Measurements from ENCODE around the gene BUD13.
"Not testable (repeated sequence)": the region's sequence is repeated elsewhere in the genome, so short reads cannot be mapped to it uniquely, and the experiment has no call there.

BUD13 gene

DNA sequence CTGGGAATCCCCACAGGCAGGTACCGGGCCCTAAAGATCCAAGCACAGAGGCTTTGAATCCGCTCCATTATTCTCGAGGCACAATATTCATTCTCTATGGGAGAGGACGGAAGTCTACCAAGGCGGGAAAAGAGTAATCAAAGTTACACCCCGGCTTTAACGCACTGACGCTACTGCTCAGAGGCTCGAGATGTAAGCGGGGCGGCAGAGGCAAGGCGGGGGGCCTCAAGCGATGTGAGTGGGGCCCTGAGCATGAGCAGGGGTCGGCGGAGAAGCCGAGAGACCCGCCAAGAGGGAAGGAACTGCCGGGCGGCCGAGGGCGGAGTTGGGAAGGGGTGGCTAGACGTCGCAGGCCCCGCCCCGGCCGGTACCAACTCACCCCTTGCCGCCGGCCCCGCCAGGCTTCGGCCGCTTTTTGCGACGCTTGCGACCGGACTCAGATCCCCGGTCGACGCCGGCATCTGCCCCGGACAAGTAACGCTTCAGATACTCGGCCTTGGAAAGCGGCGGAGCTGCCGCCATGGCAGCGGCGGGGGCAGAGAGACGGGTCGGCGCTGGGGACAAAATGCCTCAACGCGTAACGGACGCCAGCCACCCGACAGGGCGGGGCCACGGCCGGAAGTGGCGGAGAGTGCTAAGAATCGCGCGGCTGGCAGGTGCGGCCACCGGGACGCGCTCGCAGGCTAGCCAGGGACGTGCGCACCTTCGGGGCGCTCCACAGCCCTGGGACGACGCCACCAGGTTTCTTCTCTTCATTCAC is at the start of gene BUD13:
TSS of gene BUD13 (minus strand) at position 545 of the 760 bp plus-strand sequence. CDS start at position 522, 23 bp downstream.
- peak; percentile 34 to 59 for DNase-seq

- DNase-seq: no peak
Measured at GRCh38 chr11:116822575-116822974, 49.8 kb upstream of the BUD13 start.

- DNase-seq: no peak
Measured at GRCh38 chr11:116821050-116821918, 48.5 kb upstream of the BUD13 start.

DNA sequence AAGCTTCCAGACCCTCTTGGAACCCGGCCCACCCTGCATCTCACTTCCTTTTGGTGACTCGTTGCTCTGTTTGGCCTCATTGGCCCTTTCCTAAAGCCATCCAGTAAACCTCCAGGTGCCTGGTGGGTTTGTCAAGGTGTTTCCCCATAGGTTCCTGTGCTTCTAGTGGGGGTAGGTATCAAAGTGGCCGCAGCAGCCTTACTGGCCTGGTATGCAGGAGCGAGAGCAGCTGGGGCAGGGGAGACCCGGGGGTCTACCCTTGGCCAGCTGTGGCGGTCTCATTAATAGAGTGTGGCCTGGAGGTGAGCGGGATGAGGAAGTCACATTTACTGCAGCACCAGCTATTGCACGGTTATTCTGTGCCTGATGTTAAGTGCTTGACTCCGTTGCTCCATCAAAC is 46.3 kb upstream of the BUD13 start:
- no peak for DNase-seq

- no peak for DNase-seq
Measured at GRCh38 chr11:116814502-116814901, 41.7 kb upstream of the BUD13 start.

DNA sequence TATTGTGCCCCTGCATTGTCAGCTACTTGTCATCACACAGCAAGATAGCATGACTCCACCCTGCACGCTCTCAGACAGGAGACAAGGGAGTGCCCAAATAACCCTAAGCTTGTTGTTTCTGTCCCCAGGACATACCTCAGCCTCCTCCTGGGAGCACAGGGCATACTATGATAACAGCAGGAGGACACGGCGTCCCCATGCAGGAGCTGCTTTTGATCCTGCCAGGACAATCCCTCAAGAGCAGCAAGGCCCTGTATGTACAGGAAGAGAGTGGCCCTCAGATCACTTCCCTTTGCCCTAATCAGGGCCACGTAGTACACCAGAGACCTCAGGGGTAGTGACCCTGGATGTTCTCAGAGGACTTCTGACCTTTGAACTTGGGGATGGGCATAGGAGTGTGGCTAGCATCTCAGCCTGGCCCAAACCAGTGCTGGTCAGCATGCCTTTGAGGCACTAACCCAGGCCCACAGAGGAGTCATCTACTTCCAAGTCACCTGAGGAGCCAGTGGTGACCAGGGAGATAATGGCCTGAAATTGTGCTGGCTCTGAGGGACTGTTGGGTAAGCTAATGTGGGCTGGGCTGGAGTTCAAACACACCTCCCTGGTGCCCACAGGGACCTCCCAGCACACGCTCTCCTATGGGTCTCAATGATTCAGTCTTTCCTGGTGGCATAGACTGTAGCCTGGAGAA is 41.1 kb upstream of the BUD13 start:
- DNase-seq: no peak

- no peak for DNase-seq
Measured at GRCh38 chr11:116813170-116813569, 40.4 kb upstream of the BUD13 start.

- no peak for DNase-seq
Measured at GRCh38 chr11:116812109-116812508, 39.3 kb upstream of the BUD13 start.

DNA sequence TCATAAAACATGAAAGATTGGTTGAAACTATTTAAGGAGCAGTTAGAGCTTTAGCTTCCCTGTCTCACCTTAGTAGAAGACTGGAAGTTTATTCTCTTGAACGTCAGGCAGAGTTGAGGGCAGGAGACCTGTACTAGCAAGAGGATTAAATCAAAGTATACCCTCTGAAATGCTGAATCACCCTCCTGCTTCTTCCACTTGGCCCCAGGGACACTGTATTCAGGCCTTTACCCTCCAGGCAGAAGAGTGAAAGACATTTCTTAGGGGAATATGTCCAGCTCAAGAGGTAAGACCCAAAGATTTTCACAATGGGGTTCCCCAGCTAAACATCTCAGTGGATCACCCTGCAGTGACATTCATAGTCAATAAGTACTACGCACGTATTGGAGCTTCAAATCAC is 38.4 kb upstream of the BUD13 start:
- no peak for DNase-seq

DNA sequence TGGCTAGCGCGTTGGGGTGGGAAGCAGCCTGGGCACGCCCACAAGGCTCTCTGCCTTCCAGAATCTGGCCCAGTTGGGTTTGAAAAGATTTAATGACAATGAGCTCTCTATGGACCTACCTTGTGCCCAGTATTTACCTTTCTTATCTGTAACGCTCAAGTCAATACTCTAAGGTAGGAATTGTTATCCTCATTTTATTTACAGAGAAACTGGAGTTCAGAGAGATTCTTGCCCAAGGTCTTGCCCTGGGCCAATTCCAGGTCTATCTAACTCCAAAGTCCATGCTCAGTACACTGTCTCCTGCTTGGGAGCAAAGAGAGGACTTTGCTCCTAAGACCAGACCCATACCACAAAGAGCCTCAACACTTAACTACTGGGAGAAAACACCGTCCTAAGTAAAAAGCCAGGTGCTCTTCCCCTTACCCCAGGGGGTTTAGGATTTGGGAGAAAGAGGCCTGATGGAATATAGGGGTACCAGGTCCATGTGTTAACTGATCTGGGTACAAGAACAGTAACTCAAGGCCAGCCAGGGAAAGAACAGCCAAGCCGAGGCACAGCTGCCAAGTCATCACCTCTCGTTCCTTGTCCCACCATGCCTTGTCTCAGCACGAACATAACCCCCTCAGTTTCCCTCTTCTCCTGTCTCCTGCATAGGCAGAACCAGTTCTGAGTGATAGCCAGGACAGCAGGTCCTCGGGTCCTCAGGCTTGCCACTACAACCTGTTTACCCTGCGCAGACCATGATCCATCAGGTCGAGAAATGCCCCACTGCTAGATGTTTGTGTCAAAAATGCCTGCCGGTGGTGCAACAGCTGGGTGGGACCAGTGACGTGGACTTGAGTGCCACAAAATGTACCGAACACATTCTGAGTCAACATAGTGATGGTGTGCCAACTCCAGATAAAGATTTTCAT is 35.7 kb upstream of the BUD13 start:
- no peak for DNase-seq

DNA sequence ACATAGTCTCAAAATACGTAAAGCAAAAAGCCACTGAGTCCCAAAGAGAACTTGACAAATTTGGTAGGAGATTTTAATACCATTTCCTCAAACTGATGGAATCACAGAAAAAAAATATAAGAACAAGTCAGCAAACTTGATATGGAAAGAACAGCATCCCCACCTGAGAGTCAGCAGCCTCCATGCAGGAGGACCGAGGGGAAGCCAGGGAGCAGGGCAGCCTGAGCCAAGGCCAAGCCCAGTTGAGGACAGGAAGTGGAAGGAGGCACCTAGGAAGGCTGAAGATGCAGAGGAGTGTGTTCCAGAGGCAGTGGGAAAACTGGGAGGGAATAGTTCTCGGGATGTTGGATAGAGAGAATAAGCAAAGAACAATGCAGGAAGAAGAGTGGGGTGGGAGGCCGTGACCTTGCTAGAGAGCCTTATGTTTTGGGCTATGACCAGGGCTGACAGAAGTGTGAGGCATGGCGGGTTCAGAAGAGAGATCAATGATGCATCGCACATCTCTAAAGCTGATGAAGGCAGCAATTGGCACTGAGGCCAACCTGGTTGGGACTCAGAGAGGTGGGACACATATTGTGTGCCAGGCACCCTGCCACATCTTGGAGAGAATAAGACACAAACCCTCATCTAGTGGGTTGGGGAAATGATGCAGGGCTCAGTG is 34.9 kb upstream of the BUD13 start:
- DNase-seq: no peak

DNA sequence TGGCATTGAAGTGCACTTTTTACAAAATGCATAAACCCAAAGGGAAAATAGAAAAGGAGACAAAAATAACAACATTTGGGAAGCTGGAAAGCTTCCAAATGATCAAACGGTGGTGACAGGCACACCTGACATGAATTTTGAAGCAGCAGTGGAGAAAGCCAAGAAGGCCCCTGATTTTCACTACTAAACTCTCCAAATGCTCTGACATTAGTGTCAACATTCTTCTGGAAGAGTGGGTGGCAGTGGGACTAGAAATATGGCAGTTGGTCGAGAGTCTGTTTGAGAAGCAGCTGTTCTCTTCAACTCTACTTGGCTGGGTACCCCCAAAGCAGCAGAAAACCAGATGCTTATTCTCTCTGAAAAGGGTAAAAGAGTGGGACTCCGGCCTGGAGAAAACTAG is 31.2 kb upstream of the BUD13 start:
- DNase-seq: no peak

- not testable (repeated sequence) for DNase-seq
Measured at GRCh38 chr11:116801662-116802061, 28.9 kb upstream of the BUD13 start.

DNA sequence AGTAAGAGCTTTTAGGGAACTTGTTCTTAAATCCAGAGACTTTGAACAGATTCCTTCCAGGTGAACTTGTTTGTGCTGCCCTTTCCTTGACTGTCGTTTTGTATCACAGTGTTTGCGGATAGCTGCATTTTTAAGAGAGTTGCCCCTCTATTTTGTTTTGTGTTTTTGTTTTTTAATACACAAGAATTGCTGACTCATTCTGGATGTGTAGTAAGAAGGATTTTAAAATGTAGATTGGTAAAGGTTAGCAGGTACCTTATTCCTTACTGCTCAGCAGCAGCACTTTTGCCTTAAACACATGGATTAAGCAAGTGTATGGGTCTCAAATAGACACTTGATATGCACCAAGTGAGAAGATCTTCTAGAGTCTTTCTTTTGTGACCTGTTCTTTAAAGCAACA is 27.8 kb upstream of the BUD13 start:
- DNase-seq: no peak

DNA sequence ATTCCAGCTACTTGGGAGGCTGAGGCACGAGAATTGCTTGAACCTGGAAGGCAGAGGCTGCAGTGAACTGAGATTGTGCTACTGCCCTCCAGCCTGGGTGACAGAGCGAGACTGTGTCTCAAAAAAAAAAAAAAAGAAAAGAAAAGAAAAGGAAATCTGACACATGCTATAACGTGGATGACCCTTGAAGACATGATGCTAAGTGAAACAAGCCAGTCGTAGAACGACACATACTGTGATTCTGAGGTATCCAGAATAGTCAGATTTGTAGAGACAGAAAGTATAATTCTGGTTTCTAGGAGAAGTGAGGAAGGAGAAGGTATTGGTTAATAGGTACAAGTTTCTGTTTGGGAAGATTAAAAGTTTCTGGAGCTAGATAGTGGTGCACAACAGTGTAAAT is 25.6 kb upstream of the BUD13 start:
- DNase-seq: no peak

- DNase-seq: no peak
Measured at GRCh38 chr11:116797816-116798215, 25.0 kb upstream of the BUD13 start.

DNA sequence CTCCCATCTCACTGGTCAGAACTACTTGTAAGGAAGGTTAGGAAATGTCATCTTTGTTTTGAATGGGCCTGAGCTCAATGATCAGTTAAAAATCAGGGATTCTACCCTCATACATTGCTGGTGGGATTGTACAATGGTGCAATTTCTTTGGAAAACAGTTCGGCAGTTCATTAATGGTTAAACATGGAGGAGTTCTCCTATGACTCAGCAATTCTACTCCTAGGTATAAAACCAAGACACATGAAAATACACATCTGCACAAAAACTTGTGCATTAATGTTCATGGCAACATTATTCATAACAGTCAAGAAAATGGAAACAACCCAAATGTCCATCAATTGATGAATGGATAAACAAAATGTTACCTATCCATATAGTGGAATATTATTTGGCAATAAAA is 23.8 kb upstream of the BUD13 start:
- DNase-seq: no peak

GRCh38 chr11:116794851-116795250 is 22.1 kb upstream of the BUD13 start:
- no peak for DNase-seq

- DNase-seq: peak in 1 of 2 experiments; percentile 25
Measured at GRCh38 chr11:116793772-116794097, 20.9 kb upstream of the BUD13 start.

- DNase-seq: peak in 1 of 2 experiments; percentile 14
Measured at GRCh38 chr11:116792869-116793771, 20.3 kb upstream of the BUD13 start.

All from SW 1271 (cell line).